Pancreas (tissue), 10 donors: ENCODE measurements around the gene CCDC85C. TPM values are rescaled to one million over a fixed set of nuclear protein-coding genes. Genes with fewer than 3 reads are reported as not detected.

Experiments used
- ATAC-seq, 4 donors: fragments of 200-7000 bp; cut with Tn5 transposase; one replicate each; pipeline versions ENCODE4 v1.8.0 to v1.9.1; 2020; ENCODE audit warnings: mild to moderate bottlenecking in 4 of 4, moderate library complexity in 4 of 4
- DNase-seq, 6 donors: peaks; one replicate each; pipeline ENCODE4 v3.0.0-alpha.2; 2020
- FAIRE-seq: peaks from 2 replicates; lab custom pipeline; 2012; peaks lifted over from hg19 to GRCh38; lab: Jason Lieb, UNC
- H3K27ac ChIP-seq, 4 donors: fragments of 200-600 bp; sonication (generic); 1 replicate in 3 of 4; 2 replicates in 1 of 4; pipeline versions ENCODE4 v1.5.0 to v1.8.0; 2020
- H3K27me3 ChIP-seq, 4 donors: fragments of 200-600 bp; one replicate each; pipeline ENCODE4 v1.8.0; 2021
- H3K36me3 ChIP-seq, 3 donors: fragments of 200-600 bp; sonication (generic) in 1 of 3; one replicate each; pipeline versions ENCODE4 v1.5.0 to v1.8.0; 2020 to 2021
- H3K4me1 ChIP-seq, 3 donors: fragments of 200-600 bp; one replicate each; pipeline ENCODE4 v1.8.0; 2021
- H3K4me3 ChIP-seq, 4 donors: fragments of 200-600 bp; sonication (generic) in 2 of 4; one replicate each; pipeline versions ENCODE4 v1.5.0 to v1.8.0; 2020 to 2021
- H3K9me3 ChIP-seq, 4 donors: fragments of 200-600 bp; one replicate each; pipeline ENCODE4 v1.8.0; 2021
- WGBS, 2 donors: extraction: QIAGEN DNeasy Blood & Tissue Kit; methylation state at CpG; one replicate each; pipeline ENCODE4 v1.1.7; 2013; 5-methylcytosine and 5-hydroxymethylcytosine counted together
- intact Hi-C, 3 donors: fragments of 100-400 bp; cut with DNase I; formaldehyde crosslinking; loops; one replicate each; pipeline versions ENCODE4 v1.11.1 to v1.14.2; 2022
- polyA plus RNA-seq, 2 donors: library from polyadenylated mRNA; stranded (reverse); fragments of 200-250 nt; gene quantifications; one replicate each; pipeline ENCODE4 v1.2.3, GENCODE V29; 2013
- total RNA-seq, 6 donors: library from RNA; stranded (reverse); fragmentation: NEBNext Ultra II Directional in 4 of 6; extraction: Animal tissue kit (Norgen Biotek cat#: 25700) in 4 of 6; gene quantifications; one replicate each; pipeline versions ENCODE4 v1.2.1 to v1.2.4, GENCODE V29; 2021 to 2023
- TF ChIP-seq, protein P1 (sequence below), 4 donors: fragments of 200-600 bp; sonication (generic) in 3 of 4; IDR thresholded peaks; one replicate each; pipeline versions ENCODE4 v1.5.0 to v1.8.0; 2021; ENCODE audit warnings: antibody characterized with exemption in 4 of 4
- donor health status: healthy with polysubstance abuse.
- donor health status: DM: no; HTN: no; CAD: no; lungs with moderate emphysema.
- donor health status: DM: no; HTN: no; CAD: no.
- donor health status: control.
- donor health status: control.
- donor health status: Bipolar disorder and iron deficiency.
- donor health status: DM: yes; HTN: yes; CAD: no.
- donor health status: DM: no; HTN: no; CAD: no.
- donor health status: DM: no; HTN: no; CAD: no.
- donor health status: DM: yes; HTN: yes; CAD: no.

CCDC85C gene
- total and polyA plus RNA-seq, 8 donors: 9.5 to 22.2 (median 17.6) TPM

DNA sequence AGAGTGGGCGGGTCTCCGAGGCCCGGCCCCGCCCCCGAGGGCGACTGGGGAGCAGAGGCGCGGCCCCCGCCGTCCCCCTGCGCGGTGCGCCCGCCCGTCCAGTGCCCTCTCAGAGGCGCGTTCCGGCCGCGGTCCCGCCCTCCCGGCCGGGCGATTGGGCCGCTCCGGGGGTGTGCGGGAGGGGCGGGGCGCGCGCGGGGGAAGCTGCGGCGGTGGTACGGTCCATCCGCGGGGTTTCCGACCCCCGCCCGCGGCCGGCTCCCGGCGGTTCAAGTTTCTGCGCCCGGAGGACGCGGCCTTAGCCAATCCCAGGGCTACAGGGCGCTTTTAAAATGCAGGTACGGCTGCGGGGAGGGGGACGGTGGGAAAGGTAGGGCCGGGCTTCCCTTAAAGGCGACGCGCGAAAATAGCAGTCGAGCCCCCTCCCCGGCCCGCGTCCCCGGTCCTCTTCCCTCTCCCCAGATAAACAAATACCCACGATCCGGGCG lies 315 bp upstream of the CCDC85C start:
- FAIRE-seq (no peak), ATAC-seq (peak; percentile 85 to 93 (median 90)), DNase-seq (peak; percentile 93 to 99 (median 98))
- 0 to 1% methylated on average over 34 to 65 of the region's 65 CpGs for WGBS, 2 donors
- Histone ChIP-seq H3K36me3 (no peaks in the 10 kb centered on the region), H3K4me3 (peak overlapping the region; percentile 65 to 89 (median 76)), H3K27ac (peak overlapping the region; percentile 86 to 95 (median 90)), H3K9me3 (no peaks in the 10 kb centered on the region), H3K4me1 (peaks cover 20 to 26% (median 23%) of the 10 kb centered on the region in 3 donors), H3K27me3 (no peaks in the 10 kb centered on the region)
- intact Hi-C loops: loop anchor here in 1 of 3 donors (5.0 kb wide), 1 partner anchor 42 kb away; no protein-coding TSS in a partner anchor
- TF ChIP-seq, protein P1, sequence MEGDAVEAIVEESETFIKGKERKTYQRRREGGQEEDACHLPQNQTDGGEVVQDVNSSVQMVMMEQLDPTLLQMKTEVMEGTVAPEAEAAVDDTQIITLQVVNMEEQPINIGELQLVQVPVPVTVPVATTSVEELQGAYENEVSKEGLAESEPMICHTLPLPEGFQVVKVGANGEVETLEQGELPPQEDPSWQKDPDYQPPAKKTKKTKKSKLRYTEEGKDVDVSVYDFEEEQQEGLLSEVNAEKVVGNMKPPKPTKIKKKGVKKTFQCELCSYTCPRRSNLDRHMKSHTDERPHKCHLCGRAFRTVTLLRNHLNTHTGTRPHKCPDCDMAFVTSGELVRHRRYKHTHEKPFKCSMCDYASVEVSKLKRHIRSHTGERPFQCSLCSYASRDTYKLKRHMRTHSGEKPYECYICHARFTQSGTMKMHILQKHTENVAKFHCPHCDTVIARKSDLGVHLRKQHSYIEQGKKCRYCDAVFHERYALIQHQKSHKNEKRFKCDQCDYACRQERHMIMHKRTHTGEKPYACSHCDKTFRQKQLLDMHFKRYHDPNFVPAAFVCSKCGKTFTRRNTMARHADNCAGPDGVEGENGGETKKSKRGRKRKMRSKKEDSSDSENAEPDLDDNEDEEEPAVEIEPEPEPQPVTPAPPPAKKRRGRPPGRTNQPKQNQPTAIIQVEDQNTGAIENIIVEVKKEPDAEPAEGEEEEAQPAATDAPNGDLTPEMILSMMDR (IDR thresholded peaks at IDR 0.05): no peak

DNA sequence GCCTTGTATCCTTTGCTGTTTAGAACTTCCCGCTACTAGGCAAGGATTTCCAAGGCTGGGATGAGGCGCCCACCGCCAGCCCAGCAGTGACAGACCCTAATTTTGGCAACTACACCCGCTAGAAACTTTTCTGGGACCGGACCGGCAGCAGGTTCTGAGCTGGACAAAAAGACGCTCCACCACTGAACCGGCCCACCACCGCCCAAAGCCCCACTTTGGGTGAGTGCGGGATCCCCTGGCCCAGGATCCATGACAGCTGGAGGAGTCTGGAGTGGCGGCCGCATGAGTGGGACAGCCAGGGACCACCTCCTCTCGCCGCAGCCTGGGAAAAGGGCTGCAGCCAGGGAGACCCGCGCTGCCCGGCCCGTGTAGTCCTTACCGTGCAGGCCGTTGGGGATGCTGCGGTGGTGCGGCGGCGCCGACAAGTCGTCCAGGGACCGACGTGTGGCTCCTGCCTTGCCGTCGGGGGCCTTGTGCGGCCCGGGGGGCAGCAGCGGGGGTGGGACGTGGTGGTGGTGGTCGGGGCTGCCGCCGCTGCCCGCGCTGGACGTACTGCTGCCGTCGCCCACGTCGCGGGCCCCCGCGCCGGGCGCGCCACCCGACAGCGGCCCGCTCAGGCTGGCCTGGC lies 1.1 kb downstream of the CCDC85C start:
- FAIRE-seq (no peak), DNase-seq (peak in 2 of 6 donors; percentile 39 to 84)
- intact Hi-C loops: loop anchor here in 1 of 3 donors (5.0 kb wide), 1 partner anchor 41 kb away; no protein-coding TSS in a partner anchor

DNA sequence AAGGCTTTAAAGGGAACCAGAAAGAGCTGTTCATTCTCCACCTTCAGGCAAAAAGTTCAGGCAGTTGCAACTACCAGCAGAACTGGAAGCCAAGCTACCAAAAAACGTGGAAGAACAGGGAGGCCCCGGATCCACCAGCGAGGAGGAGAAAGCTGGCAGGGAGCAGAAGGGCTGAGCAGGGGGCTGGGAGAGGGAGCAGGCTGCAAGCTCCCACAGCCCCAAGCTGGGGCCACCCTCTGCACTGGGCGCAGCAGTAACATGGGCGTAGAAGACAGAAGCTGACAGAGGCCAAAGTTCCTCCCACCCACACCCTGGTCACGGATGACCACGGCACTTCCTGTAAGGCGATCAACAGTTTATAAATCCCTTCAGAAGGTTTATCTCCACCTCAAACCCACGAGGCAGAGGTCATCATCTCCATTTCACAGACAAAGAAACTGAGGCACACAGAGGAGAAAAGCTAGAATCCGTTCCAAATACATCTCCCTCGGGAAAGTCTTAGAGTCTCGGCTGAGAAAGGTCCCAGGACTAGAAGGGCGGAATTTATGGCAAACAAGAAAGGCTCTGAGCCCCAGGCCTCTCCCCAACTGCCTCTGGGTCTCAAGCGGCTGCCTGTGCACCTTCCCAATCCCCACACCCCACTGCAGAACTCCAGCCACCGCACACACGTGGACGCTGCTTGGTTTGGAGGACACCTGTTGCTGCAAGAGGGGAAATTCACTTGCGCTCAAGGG lies 1.8 kb downstream of the CCDC85C start:
- H3K4me3 ChIP-seq: peak overlapping the region; percentile 11 to 89 (median 33)
- ATAC-seq (peak in 1 of 4 donors; percentile 6), DNase-seq (peak in 4 of 6 donors; percentile 40 to 73 (median 43)), FAIRE-seq (no peak)
- peak overlapping the region; percentile 1 to 67 (median 44) for H3K27ac ChIP-seq
- 9 to 12% methylated on average over 18 of the region's 18 CpGs for WGBS, 2 donors
- H3K9me3 ChIP-seq: no peaks in the 10 kb centered on the region
- no peaks in the 10 kb centered on the region for H3K27me3 ChIP-seq
- intact Hi-C loops: loop anchor here in 1 of 3 donors (5.0 kb wide), 1 partner anchor 40 kb away; no protein-coding TSS in a partner anchor
- TF ChIP-seq, protein P1 (IDR thresholded peaks at IDR 0.05): no peak
- H3K36me3 ChIP-seq: no peaks in the 10 kb centered on the region
- H3K4me1 ChIP-seq: peaks cover 27 to 35% (median 29%) of the 10 kb centered on the region in 3 donors

More for the DNA sequence above, 1.1 kb downstream of the CCDC85C start:
- H3K36me3 ChIP-seq: no peaks in the 10 kb centered on the region
- no peaks in the 10 kb centered on the region for H3K9me3 ChIP-seq
- ATAC-seq: no peak
- no peaks in the 10 kb centered on the region for H3K27me3 ChIP-seq
- TF ChIP-seq, protein P1 (IDR thresholded peaks at IDR 0.05): no peak
- WGBS, 2 donors: 38 to 41% methylated on average over 51 to 53 of the region's 53 CpGs
- H3K27ac ChIP-seq: peak overlapping the region in 3 of 4 donors; percentile 5 to 67 (median 60)
- peak overlapping the region; percentile 11 to 89 (median 33) for H3K4me3 ChIP-seq
- peaks cover 27 to 32% (median 29%) of the 10 kb centered on the region in 3 donors for H3K4me1 ChIP-seq

DNA sequence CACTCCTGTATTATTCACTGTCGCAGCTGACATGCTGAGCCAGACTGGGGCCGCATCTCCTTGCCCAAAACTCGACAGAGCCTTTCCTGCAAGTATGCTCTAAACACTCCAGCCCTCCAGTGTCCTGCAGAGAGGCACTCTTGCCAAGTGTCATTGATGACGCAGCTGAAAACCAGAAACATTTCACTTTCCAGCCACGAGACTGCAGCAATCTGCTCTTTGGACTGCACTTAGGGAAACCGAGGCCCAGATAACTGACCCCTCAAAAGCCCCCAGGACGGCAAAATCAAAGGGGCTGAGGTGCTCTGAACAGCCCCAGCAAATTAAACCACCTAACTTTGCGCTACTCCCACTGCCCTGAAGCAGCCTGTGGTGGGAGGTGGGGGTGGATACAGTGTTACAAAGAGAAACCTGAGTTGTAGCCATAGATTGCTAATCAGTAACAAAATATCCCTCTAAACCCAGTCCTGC lies 2.6 kb downstream of the CCDC85C start:
- WGBS, 2 donors: 28 to 29% methylated on average over 8 of the region's 8 CpGs
- TF ChIP-seq, protein P1 (IDR thresholded peaks at IDR 0.05): no peak
- DNase-seq (no peak), FAIRE-seq (no peak), ATAC-seq (no peak)
- Histone ChIP-seq H3K27me3 (no peaks in the 10 kb centered on the region), H3K36me3 (no peaks in the 10 kb centered on the region), H3K27ac (peak overlapping the region in 3 of 4 donors; percentile 28 to 67 (median 60)), H3K4me3 (peak overlapping the region in 3 of 4 donors; percentile 10 to 89 (median 51)), H3K4me1 (peaks cover 27 to 43% (median 34%) of the 10 kb centered on the region in 3 donors), H3K9me3 (no peaks in the 10 kb centered on the region)
- intact Hi-C loops: loop anchor here in 1 of 3 donors (5.0 kb wide), 1 partner anchor 39 kb away; no protein-coding TSS in a partner anchor
